Ishikawa (cell line): ENCODE measurements around the gene RRP36.

Experiments
- CEBPB ChIP-seq: IDR thresholded peaks from 2 replicates; pipeline ENCODE4 v1.6.1; 2012
- CREB1 ChIP-seq: IDR thresholded peaks from 2 replicates; pipeline ENCODE4 v1.6.1; 2012; ENCODE audit warnings: low read depth
- EGR1 ChIP-seq: IDR thresholded peaks from 2 replicates; pipeline ENCODE4 v1.6.1; 2012
- EP300 ChIP-seq: IDR thresholded peaks from 2 replicates; pipeline ENCODE4 v1.6.1; 2012; ENCODE audit warnings: borderline replicate concordance
- FOXM1 ChIP-seq: IDR thresholded peaks from 2 replicates; pipeline ENCODE4 v1.6.1; 2012; ENCODE audit warnings: low read depth, borderline replicate concordance
- MAX ChIP-seq: IDR thresholded peaks from 2 replicates; pipeline ENCODE4 v1.6.1; 2012
- REST ChIP-seq: IDR thresholded peaks from 2 replicates; pipeline ENCODE4 v1.6.1; 2012; ENCODE audit warnings: low read depth, mild to moderate bottlenecking
- TAF1 ChIP-seq: IDR thresholded peaks from 2 replicates; pipeline ENCODE4 v1.6.1; 2012; ENCODE audit warnings: low read depth, mild to moderate bottlenecking
- TCF12 ChIP-seq: IDR thresholded peaks from 2 replicates; pipeline ENCODE4 v1.6.1; 2012; ENCODE audit warnings: low read depth
- TEAD4 ChIP-seq: IDR thresholded peaks from 2 replicates; pipeline ENCODE4 v1.6.1; 2012
- USF1 ChIP-seq: IDR thresholded peaks from 2 replicates; pipeline ENCODE4 v1.6.1; 2012
- YY1 ChIP-seq: IDR thresholded peaks from 2 replicates; pipeline ENCODE4 v1.6.1; 2012; ENCODE audit warnings: low read depth
- ZBTB7A ChIP-seq: IDR thresholded peaks from 2 replicates; pipeline ENCODE4 v1.6.1; 2012; ENCODE audit warnings: low read depth

- no peak for TF ChIP-seq FOXM1
- no peak for TF ChIP-seq CREB1
- no peak for TF ChIP-seq CEBPB
- TF ChIP-seq ZBTB7A: no peak
- TF ChIP-seq EGR1: no peak
- TF ChIP-seq YY1: no peak
- no peak for TF ChIP-seq REST
- no peak for TF ChIP-seq USF1
- TF ChIP-seq TCF12: no peak
- no peak for TF ChIP-seq TAF1
- no peak for TF ChIP-seq TEAD4
- no peak for TF ChIP-seq MAX
- TF ChIP-seq EP300: no peak
Measured at GRCh38 chr6:43029120-43029519, 7.7 kb downstream of the RRP36 start.
